Prostate gland (tissue), 2 donors: ENCODE results near the gene TMEM245. TPM values are rescaled to one million over a fixed set of nuclear protein-coding genes. Genes with fewer than 3 reads are reported as not detected.

Source experiments
- DNase-seq: peaks from one replicate; pipeline ENCODE4 v3.0.0-alpha.2; 2019; ENCODE audit warnings: low spot score
- H3K27ac ChIP-seq, 2 donors: fragments of 200-600 bp; sonication (generic); 2 replicates each; pipeline ENCODE4 v1.5.1; 2017 to 2019
- H3K27me3 ChIP-seq: fragments of 200-600 bp; sonication (generic); replicated peaks from 2 replicates; pipeline ENCODE4 v1.5.1; 2019; ENCODE audit not compliant: insufficient read depth
- H3K36me3 ChIP-seq, 2 donors: fragments of 200-600 bp; sonication (generic); 1 replicate in 1 of 2; 2 replicates in 1 of 2; pipeline versions ENCODE4 v1.5.1 to v1.8.1; 2017 to 2019
- H3K4me1 ChIP-seq: fragments of 200-600 bp; sonication (generic); replicated peaks from 2 replicates; pipeline ENCODE4 v1.5.1; 2019
- H3K4me3 ChIP-seq, 2 donors: fragments of 200-600 bp; sonication (generic); 2 replicates each; pipeline ENCODE4 v1.5.1; 2017 to 2019
- H3K9me3 ChIP-seq: fragments of 200-600 bp; sonication (generic); 2 replicates; pipeline ENCODE4 v1.5.1; 2017
- POLR2A ChIP-seq: fragments of 450-650 bp; IDR thresholded peaks from one replicate; pipeline ENCODE4 v1.6.1; 2016; ENCODE audit warnings: antibody characterized with exemption, mild to moderate bottlenecking
- POLR2AphosphoS5 ChIP-seq: sonication (generic); formaldehyde crosslinking; IDR thresholded peaks from one replicate; pipeline ENCODE4 v1.6.1; 2017; ENCODE audit warnings: antibody characterized with exemption
- WGBS: methylation state at CpG from one replicate; pipeline ENCODE4 v1.1.5; 2018; 5-methylcytosine and 5-hydroxymethylcytosine counted together
- intact Hi-C: fragments of 100-400 bp; cut with DNase I; formaldehyde crosslinking; loops from one replicate; pipeline ENCODE4 v1.14.2; 2022
- total RNA-seq, 2 donors: library from RNA; depleted of rRNA; stranded (reverse); fragments of >200 nt; gene quantifications; one replicate each; pipeline ENCODE4 v1.1.0, GENCODE V29; 2016
- TF ChIP-seq, protein P1 (sequence below), 4 experiments: fragments of 200-600 bp in 2 of 4; fragments of 450-650 bp in 2 of 4; sonication (generic) in 2 of 4; IDR thresholded peaks; 1 replicate in 3 of 4; 2 replicates in 1 of 4; pipeline ENCODE4 v1.5.1; 2016 to 2019; ENCODE audit warnings: antibody characterized with exemption in 4 of 4, mild to moderate bottlenecking in 2 of 4, moderate library complexity in 2 of 4

The TMEM245 gene
- total RNA-seq, 2 donors from 2014 or later: 57.7 to 82.1 TPM

DNA sequence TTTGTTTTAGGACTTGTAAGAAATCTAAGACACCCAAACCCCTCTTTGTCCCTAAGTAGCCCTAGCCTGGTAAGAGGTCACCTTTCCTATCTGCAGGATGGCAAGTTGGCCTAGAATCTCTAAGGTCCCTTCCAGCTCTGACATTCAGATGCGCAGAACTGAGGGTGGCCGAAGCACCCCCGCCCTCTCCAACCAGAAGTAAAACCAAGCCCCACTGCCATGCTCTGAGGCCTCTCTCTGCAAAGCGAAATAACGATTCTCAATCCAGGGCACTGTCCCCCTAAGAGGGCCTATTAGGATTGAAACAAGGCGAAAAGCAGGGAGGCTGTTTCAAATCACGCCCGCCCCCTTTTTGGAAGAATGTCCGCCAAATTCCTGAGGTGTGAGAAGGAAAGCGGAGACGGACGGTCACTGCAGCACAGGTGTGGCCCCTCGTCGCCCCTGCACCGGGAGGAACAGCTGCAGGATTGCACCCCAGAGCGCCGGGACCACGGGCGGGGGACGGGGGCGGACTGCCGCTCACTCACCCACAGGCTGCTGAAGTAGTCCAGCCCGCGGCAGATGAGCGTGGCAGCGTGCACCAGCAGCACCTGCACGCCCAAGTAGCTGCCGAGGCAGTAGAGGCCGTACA, 824 bp downstream of the TMEM245 start:
- no peak for DNase-seq
- WGBS: 0% methylated on average over 26 of the region's 29 CpGs
- H3K4me1 ChIP-seq: peaks cover 4% of the 10 kb centered on the region
- no peaks in the 10 kb centered on the region for H3K36me3 ChIP-seq
- peak overlapping the region; percentile 68 to 90 for H3K4me3 ChIP-seq
- H3K9me3 ChIP-seq: no peaks in the 10 kb centered on the region
- intact Hi-C loops: loop anchor here (2.0 to 5.0 kb wide), 2 partner anchors 106 to 187 kb away; partner anchors contain the start of genes ABITRAM, CTNNAL1 and ELP1
- H3K27me3 ChIP-seq: no peaks in the 10 kb centered on the region
- peak overlapping the region; percentile 80 to 83 for H3K27ac ChIP-seq
- no peak for TF ChIP-seq POLR2A
- TF ChIP-seq, protein P1, sequence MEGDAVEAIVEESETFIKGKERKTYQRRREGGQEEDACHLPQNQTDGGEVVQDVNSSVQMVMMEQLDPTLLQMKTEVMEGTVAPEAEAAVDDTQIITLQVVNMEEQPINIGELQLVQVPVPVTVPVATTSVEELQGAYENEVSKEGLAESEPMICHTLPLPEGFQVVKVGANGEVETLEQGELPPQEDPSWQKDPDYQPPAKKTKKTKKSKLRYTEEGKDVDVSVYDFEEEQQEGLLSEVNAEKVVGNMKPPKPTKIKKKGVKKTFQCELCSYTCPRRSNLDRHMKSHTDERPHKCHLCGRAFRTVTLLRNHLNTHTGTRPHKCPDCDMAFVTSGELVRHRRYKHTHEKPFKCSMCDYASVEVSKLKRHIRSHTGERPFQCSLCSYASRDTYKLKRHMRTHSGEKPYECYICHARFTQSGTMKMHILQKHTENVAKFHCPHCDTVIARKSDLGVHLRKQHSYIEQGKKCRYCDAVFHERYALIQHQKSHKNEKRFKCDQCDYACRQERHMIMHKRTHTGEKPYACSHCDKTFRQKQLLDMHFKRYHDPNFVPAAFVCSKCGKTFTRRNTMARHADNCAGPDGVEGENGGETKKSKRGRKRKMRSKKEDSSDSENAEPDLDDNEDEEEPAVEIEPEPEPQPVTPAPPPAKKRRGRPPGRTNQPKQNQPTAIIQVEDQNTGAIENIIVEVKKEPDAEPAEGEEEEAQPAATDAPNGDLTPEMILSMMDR (IDR thresholded peaks at IDR 0.05): no peak
- no peak for TF ChIP-seq POLR2AphosphoS5

DNA sequence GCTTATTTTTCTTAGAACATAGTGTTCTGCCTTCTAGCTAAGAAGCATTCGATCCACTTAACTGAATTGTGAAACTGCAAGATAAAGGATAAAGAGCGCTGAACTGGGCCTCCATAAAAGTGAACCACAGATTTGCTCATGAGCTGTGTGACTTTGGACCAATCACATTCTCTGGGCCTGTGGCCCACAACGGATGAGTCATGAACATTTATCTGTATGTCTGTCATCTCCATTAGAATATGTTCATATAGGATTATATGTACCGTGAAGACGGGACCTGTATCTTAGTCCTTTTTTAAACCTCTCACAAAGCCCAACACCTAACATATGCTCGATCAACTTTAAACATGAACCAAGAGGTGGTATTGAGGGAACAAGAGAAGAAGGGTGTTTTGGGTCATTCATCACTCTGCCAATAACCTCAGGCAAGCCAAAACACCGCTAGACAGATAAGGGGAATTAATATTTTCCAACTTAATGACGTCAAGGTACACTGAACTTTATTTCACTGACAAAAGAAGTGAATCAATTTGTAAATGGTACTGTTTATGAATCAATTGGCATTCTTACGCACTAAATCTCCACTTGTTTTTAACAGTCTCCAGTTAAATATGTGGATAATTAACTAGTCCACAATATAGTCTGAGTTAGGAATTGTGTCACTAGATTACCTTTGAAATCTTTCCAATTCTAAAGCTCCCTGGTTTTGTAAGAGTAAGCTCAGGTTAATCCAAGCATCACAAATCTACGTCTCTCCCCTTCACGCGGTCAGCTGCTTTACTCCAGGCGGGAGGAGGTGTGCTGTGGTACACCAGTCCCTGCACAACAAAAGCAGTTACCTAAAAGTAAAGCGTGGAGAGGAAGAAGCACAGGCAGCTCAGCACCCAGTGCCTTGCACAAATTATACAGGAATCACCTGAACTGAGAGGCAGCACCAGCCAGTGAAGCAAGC, 1.6 kb downstream of the TMEM245 start:
- 17% methylated on average over 14 of the region's 14 CpGs for WGBS
- TF ChIP-seq POLR2A: no peak
- TF ChIP-seq POLR2AphosphoS5: no peak
- TF ChIP-seq, protein P1 (IDR thresholded peaks at IDR 0.05): no peak
- Histone ChIP-seq H3K27ac (peak overlapping the region; percentile 80 to 83), H3K36me3 (no peaks in the 10 kb centered on the region), H3K4me3 (peak overlapping the region; percentile 68 to 90), H3K9me3 (no peaks in the 10 kb centered on the region), H3K4me1 (peaks cover 4% of the 10 kb centered on the region), H3K27me3 (no peaks in the 10 kb centered on the region)
- DNase-seq: no peak
- intact Hi-C loops: loop anchor here (2.0 to 5.0 kb wide), 2 partner anchors 105 to 186 kb away; partner anchors contain the start of genes ABITRAM, CTNNAL1 and ELP1

DNA sequence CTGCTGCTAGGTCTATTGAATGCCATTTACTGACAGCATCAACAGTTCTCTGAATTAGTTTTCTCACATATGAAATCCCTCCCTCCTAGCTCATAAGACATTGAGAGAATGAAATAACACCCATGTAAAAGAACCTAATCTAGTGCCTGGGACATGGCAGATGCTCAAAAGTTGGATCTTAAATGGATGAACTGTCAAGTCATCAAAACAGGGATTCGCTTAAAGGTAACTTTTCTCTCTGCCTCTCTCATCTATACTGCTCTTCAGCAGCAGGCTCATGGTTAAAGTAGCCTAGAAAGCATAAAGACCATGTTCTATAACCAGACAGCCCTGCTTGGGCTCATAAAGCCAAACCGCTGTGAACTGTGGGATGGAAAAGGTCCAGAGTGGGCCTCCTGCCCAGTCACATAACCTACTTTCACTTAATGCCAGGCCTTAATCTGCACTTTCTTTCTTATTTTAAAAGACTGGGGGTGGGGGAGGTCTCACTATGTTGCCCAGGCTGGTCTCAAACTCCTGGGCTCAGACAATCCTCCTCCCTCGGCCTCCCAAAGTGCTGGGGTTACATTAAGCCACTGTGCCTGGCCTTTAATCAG, 3.7 kb downstream of the TMEM245 start:
- intact Hi-C loops: loop anchor here (5.0 kb wide), 1 partner anchor 184 kb away; the partner anchor contains the start of genes ABITRAM and ELP1
- TF ChIP-seq, protein P1 (IDR thresholded peaks at IDR 0.05): no peak
- TF ChIP-seq POLR2AphosphoS5: no peak
- TF ChIP-seq POLR2A: no peak
- Histone ChIP-seq H3K27me3 (no peaks in the 10 kb centered on the region), H3K27ac (no peak overlapping the region), H3K36me3 (no peaks in the 10 kb centered on the region), H3K4me1 (peaks cover 4% of the 10 kb centered on the region), H3K9me3 (no peaks in the 10 kb centered on the region), H3K4me3 (no peak overlapping the region)
- no peak for DNase-seq
- 65% methylated on average over 3 of the region's 3 CpGs for WGBS

DNA sequence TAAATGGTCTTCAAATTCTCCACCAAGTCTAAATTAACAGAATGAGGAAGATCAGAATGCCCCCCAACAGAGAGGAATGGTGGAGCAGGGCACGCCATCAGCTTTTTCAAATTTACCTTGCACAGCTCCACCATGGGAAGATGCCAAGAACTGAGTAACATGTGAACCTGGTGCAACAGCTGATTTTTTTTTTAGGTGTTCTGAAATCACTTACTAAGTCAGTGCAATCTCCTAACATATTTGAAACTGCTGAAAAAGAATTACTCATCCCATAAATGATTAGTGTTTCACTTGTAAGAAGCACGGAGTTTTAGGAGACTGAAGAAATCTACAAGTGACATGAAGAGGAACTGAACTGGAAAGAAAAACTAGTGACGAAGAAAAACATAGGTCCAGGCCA, 5.1 kb downstream of the TMEM245 start:
- H3K4me3 ChIP-seq: no peak overlapping the region
- intact Hi-C loops: loop anchor here (5.0 kb wide), 1 partner anchor 182 kb away; the partner anchor contains the start of genes ABITRAM and ELP1
- TF ChIP-seq, protein P1 (IDR thresholded peaks at IDR 0.05): no peak
- TF ChIP-seq POLR2AphosphoS5 (no peak), POLR2A (no peak)
- peaks cover 4% of the 10 kb centered on the region for H3K4me1 ChIP-seq
- peak overlapping the region in 1 of 2 donors; percentile 0 for H3K27ac ChIP-seq
- DNase-seq: no peak
- H3K9me3 ChIP-seq: no peaks in the 10 kb centered on the region
- no peaks in the 10 kb centered on the region for H3K36me3 ChIP-seq
- no peaks in the 10 kb centered on the region for H3K27me3 ChIP-seq
- 58% methylated on average over 3 of the region's 3 CpGs for WGBS
